ENCODE results near the gene FAM174A. TPM values are rescaled to one million over a fixed set of nuclear protein-coding genes. Genes with fewer than 3 reads are reported as not detected.
A peak's percentile ranks its signal among the peaks of the same experiment; 100 is the strongest.

The FAM174A gene
- total and polyA plus RNA-seq, 8 donors, result 0.89 to 32.7 (median 17.2) TPM

- intact Hi-C loops (cut with DNase I; ENCODE audit: low total_unique reads), result no loop called here
Measured at GRCh38 chr5:100546001-100546400, 10.8 kb downstream of the FAM174A start.

GRCh38 chr5:100550531-100551051 is 15.4 kb downstream of the FAM174A start:
- WGBS, 5 donors, result 74 to 96% (median 92%) methylated on average over 1 of the region's 1 CpG
- H3K36me3 ChIP-seq, result no peaks in the 10 kb centered on the region
- TF ChIP-seq EP300 (IDR thresholded peaks at IDR 0.05), result no peak
- no peak for TF ChIP-seq POLR2A (IDR thresholded peaks at IDR 0.05)
- TF ChIP-seq POLR2AphosphoS5 (IDR thresholded peaks at IDR 0.05), result no peak
- TF ChIP-seq, protein P1, sequence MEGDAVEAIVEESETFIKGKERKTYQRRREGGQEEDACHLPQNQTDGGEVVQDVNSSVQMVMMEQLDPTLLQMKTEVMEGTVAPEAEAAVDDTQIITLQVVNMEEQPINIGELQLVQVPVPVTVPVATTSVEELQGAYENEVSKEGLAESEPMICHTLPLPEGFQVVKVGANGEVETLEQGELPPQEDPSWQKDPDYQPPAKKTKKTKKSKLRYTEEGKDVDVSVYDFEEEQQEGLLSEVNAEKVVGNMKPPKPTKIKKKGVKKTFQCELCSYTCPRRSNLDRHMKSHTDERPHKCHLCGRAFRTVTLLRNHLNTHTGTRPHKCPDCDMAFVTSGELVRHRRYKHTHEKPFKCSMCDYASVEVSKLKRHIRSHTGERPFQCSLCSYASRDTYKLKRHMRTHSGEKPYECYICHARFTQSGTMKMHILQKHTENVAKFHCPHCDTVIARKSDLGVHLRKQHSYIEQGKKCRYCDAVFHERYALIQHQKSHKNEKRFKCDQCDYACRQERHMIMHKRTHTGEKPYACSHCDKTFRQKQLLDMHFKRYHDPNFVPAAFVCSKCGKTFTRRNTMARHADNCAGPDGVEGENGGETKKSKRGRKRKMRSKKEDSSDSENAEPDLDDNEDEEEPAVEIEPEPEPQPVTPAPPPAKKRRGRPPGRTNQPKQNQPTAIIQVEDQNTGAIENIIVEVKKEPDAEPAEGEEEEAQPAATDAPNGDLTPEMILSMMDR (IDR thresholded peaks at IDR 0.05), result no peak
- no peak overlapping the region for H3K4me3 ChIP-seq
- DNase-seq, result peak in 1 of 2 donors; percentile 6
- intact Hi-C loops (cut with DNase I; ENCODE audit: low total_unique reads), result no loop called here
- no peak overlapping the region for H3K27ac ChIP-seq
- no peaks in the 10 kb centered on the region for H3K4me1 ChIP-seq
- H3K27me3 ChIP-seq, result no peaks in the 10 kb centered on the region
- no peaks in the 10 kb centered on the region for H3K9me3 ChIP-seq

More at GRCh38 chr5:100546001-100546400, 10.8 kb downstream of the FAM174A start:
- H3K27ac ChIP-seq, result no peak overlapping the region
- H3K27me3 ChIP-seq, result no peaks in the 10 kb centered on the region
- peaks cover 0 to 5% (median 0%) of the 10 kb centered on the region in 4 donors for H3K36me3 ChIP-seq
- no peak for DNase-seq
- H3K9me3 ChIP-seq, result no peaks in the 10 kb centered on the region
- H3K4me3 ChIP-seq, result no peak overlapping the region
- TF ChIP-seq EP300 (IDR thresholded peaks at IDR 0.05) (no peak), POLR2A (IDR thresholded peaks at IDR 0.05) (no peak), POLR2AphosphoS5 (IDR thresholded peaks at IDR 0.05) (no peak)
- TF ChIP-seq, protein P1 (IDR thresholded peaks at IDR 0.05), result no peak
- WGBS, 5 donors, result 84 to 100% (median 90%) methylated on average over 1 of the region's 1 CpG
- peaks cover 0 to 6% (median 0%) of the 10 kb centered on the region in 4 donors for H3K4me1 ChIP-seq

DNA sequence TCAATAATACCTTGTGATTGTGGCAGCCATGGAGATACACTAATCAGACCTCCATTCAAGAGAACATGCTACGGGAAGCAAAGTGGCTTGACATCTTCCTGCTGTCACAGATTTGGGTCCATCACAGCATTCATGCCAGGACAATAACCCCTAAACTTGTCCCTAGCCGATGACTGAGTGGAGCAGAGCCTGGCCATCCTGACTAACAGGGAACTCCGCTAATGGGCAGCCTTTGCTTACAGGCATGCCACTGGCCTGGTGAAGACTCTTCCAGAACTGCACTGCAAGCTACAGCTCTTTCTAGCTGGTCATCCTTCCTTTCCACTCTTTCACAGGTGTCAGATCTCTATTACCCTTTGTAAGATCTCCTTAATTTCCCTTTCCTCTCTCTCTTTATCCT is 16.0 kb downstream of the FAM174A start:
- Histone ChIP-seq H3K36me3 (no peaks in the 10 kb centered on the region), H3K4me3 (no peak overlapping the region), H3K9me3 (no peaks in the 10 kb centered on the region), H3K27ac (no peak overlapping the region), H3K4me1 (no peaks in the 10 kb centered on the region), H3K27me3 (no peaks in the 10 kb centered on the region)
- intact Hi-C loops (cut with DNase I; ENCODE audit: low total_unique reads), result no loop called here
- 93 to 99% (median 97%) methylated on average over 3 of the region's 3 CpGs for WGBS, 5 donors
- no peak for TF ChIP-seq EP300 (IDR thresholded peaks at IDR 0.05)
- TF ChIP-seq, protein P1 (IDR thresholded peaks at IDR 0.05), result no peak
- TF ChIP-seq POLR2AphosphoS5 (IDR thresholded peaks at IDR 0.05), result no peak
- no peak for TF ChIP-seq POLR2A (IDR thresholded peaks at IDR 0.05)
- no peak for DNase-seq

- no peak for DNase-seq
- Histone ChIP-seq H3K36me3 (no peaks in the 10 kb centered on the region), H3K4me3 (no peak overlapping the region), H3K9me3 (no peaks in the 10 kb centered on the region), H3K27ac (no peak overlapping the region), H3K27me3 (no peaks in the 10 kb centered on the region), H3K4me1 (no peaks in the 10 kb centered on the region)
- intact Hi-C loops (cut with DNase I; ENCODE audit: low total_unique reads), result no loop called here
- TF ChIP-seq, protein P1 (IDR thresholded peaks at IDR 0.05), result no peak
- TF ChIP-seq POLR2AphosphoS5 (IDR thresholded peaks at IDR 0.05), result no peak
- TF ChIP-seq POLR2A (IDR thresholded peaks at IDR 0.05), result no peak
- no peak for TF ChIP-seq EP300 (IDR thresholded peaks at IDR 0.05)
Measured at GRCh38 chr5:100553209-100553608, 18.0 kb downstream of the FAM174A start.

Data from stomach (tissue), 9 donors.